HEK293 (cell line): Measurements from ENCODE around the gene MTCP1.
A peak's percentile ranks its signal among the peaks of the same experiment; 100 is the strongest.

Experiments
- CTCF ChIA-PET: fragments of 350-600 bp; formaldehyde crosslinking; extraction: SDS; loops from one replicate; lab custom pipeline; 2021; ENCODE audit warnings: antibody characterized with exemption; lab: Yijun Ruan, JAX
- POLR2A ChIA-PET: fragments of 300-600 bp; formaldehyde crosslinking; extraction: SDS; loops from one replicate; lab custom pipeline; 2020; ENCODE audit warnings: antibody characterized with exemption, inconsistent platforms; lab: Yijun Ruan, JAX
- H3K27ac ChIP-seq: fragments of 200-500 bp; sonication (Bioruptor generic); 2 replicates; pipeline ENCODE4 v1.5.1; 2014; ENCODE audit warnings: low read depth, low read length, control low read depth, inconsistent platforms; ENCODE audit errors: extremely low read depth
- H3K36me3 ChIP-seq, 2 experiments: fragments of 200-500 bp in 1 of 2; sonication (Bioruptor generic) in 1 of 2; 1 replicate in 1 of 2; 2 replicates in 1 of 2; pipeline ENCODE4 v1.5.1; 2014 to 2017; ENCODE audit warnings: inconsistent platforms in 2 of 2, low read length in 2 of 2; ENCODE audit not compliant: control insufficient read depth in 2 of 2, insufficient read depth in 1 of 2
- H3K4me1 ChIP-seq: fragments of 200-500 bp; sonication (Bioruptor generic); 2 replicates; pipeline ENCODE4 v1.5.1; 2014; ENCODE audit warnings: mild to moderate bottlenecking, low read length, inconsistent platforms; ENCODE audit not compliant: control insufficient read depth, insufficient read depth
- H3K4me3 ChIP-seq: 2 replicates; pipeline ENCODE4 v1.5.1; 2011; ENCODE audit warnings: low read depth, mild to moderate bottlenecking, control low read depth, low read length, moderate library complexity
- H3K9me3 ChIP-seq: fragments of 200-500 bp; sonication (Bioruptor generic); 2 replicates; pipeline ENCODE4 v1.5.1; 2014; ENCODE audit warnings: low read depth, low read length, inconsistent platforms; ENCODE audit not compliant: control insufficient read depth, insufficient read depth
- HOXC10 ChIP-seq: sonication (generic); formaldehyde crosslinking; IDR thresholded peaks from 2 replicates; pipeline ENCODE4 v1.8.1; 2023; ENCODE audit warnings: mild to moderate bottlenecking, missing genetic modification reagents
- PRDM10 ChIP-seq: fragments of 450-650 bp; formaldehyde crosslinking; IDR thresholded peaks from 2 replicates; pipeline ENCODE4 v1.5.1; 2016; ENCODE audit warnings: missing biosample characterization, missing genetic modification characterization
- SP7 ChIP-seq: fragments of 450-650 bp; formaldehyde crosslinking; IDR thresholded peaks from 2 replicates; pipeline ENCODE4 v1.5.1; 2016; ENCODE audit warnings: missing biosample characterization, missing genetic modification characterization
- ZBTB20 ChIP-seq: fragments of 450-650 bp; formaldehyde crosslinking; IDR thresholded peaks from 2 replicates; pipeline ENCODE4 v1.5.1; 2016; ENCODE audit warnings: missing biosample characterization, missing genetic modification characterization
- ZBTB7A ChIP-seq: fragments of 450-650 bp; formaldehyde crosslinking; IDR thresholded peaks from 2 replicates; pipeline ENCODE4 v1.5.1; 2016; ENCODE audit warnings: low read depth, missing biosample characterization, missing genetic modification characterization
- ZBTB8A ChIP-seq: fragments of 450-650 bp; formaldehyde crosslinking; IDR thresholded peaks from 2 replicates; pipeline ENCODE4 v1.5.1; 2016; ENCODE audit warnings: missing biosample characterization, missing genetic modification characterization
- ZEB2 ChIP-seq: fragments of 450-650 bp; formaldehyde crosslinking; IDR thresholded peaks from 2 replicates; pipeline ENCODE4 v1.5.1; 2016; ENCODE audit warnings: missing biosample characterization, missing genetic modification characterization
- ZFP69B ChIP-seq: fragments of 450-650 bp; formaldehyde crosslinking; IDR thresholded peaks from 2 replicates; pipeline ENCODE4 v1.5.1; 2016; ENCODE audit warnings: missing biosample characterization, missing genetic modification characterization
- ZIC2 ChIP-seq: fragments of 450-650 bp; formaldehyde crosslinking; IDR thresholded peaks from 2 replicates; pipeline ENCODE4 v1.5.1; 2016; ENCODE audit warnings: missing biosample characterization, missing genetic modification characterization
- ZNF132 ChIP-seq: fragments of 450-650 bp; formaldehyde crosslinking; IDR thresholded peaks from 2 replicates; pipeline ENCODE4 v1.5.1; 2017; ENCODE audit warnings: missing biosample characterization, missing genetic modification characterization, borderline replicate concordance
- ZNF146 ChIP-seq: fragments of 450-650 bp; formaldehyde crosslinking; IDR thresholded peaks from 2 replicates; pipeline ENCODE4 v1.5.1; 2016; ENCODE audit warnings: missing biosample characterization, missing genetic modification characterization
- ZNF16 ChIP-seq: fragments of 450-650 bp; formaldehyde crosslinking; IDR thresholded peaks from 2 replicates; pipeline ENCODE4 v1.5.1; 2016; ENCODE audit warnings: low read depth, missing biosample characterization, missing genetic modification characterization
- ZNF18 ChIP-seq: fragments of 450-650 bp; formaldehyde crosslinking; IDR thresholded peaks from 2 replicates; pipeline ENCODE4 v1.5.1; 2016; ENCODE audit warnings: missing biosample characterization, missing genetic modification characterization
- ZNF184 ChIP-seq: fragments of 450-650 bp; IDR thresholded peaks from 2 replicates; pipeline ENCODE4 v1.5.1; 2018; ENCODE audit warnings: missing biosample characterization, mild to moderate bottlenecking, missing genetic modification characterization
- ZNF2 ChIP-seq: fragments of 450-650 bp; formaldehyde crosslinking; IDR thresholded peaks from 2 replicates; pipeline ENCODE4 v1.5.1; 2016; ENCODE audit warnings: missing biosample characterization, missing genetic modification characterization
- ZNF335 ChIP-seq: fragments of 450-650 bp; formaldehyde crosslinking; conservative IDR thresholded peaks from 2 replicates; pipeline ENCODE4 v1.5.1; 2016; ENCODE audit warnings: missing biosample characterization, missing genetic modification characterization
- ZNF473 ChIP-seq: fragments of 450-650 bp; formaldehyde crosslinking; IDR thresholded peaks from 2 replicates; pipeline ENCODE4 v1.5.1; 2017; ENCODE audit warnings: missing biosample characterization, missing genetic modification characterization
- ZNF558 ChIP-seq: fragments of 450-650 bp; formaldehyde crosslinking; IDR thresholded peaks from 2 replicates; pipeline ENCODE4 v1.5.1; 2016; ENCODE audit warnings: missing biosample characterization, missing genetic modification characterization
- ZNF654 ChIP-seq: fragments of 450-650 bp; formaldehyde crosslinking; IDR thresholded peaks from 2 replicates; pipeline ENCODE4 v1.5.1; 2016; ENCODE audit warnings: low read depth, missing biosample characterization, missing genetic modification characterization
- ZNF692 ChIP-seq: fragments of 450-650 bp; formaldehyde crosslinking; IDR thresholded peaks from 2 replicates; pipeline ENCODE4 v1.5.1; 2016; ENCODE audit warnings: missing biosample characterization, missing genetic modification characterization
- ZNF785 ChIP-seq: fragments of 450-650 bp; formaldehyde crosslinking; IDR thresholded peaks from 2 replicates; pipeline ENCODE4 v1.5.1; 2016; ENCODE audit warnings: missing biosample characterization, missing genetic modification characterization

The MTCP1 gene

GRCh38 chrX:155086202-155086840 lies 15.4 kb upstream of the MTCP1 start (continued):
- TF ChIP-seq ZNF654 (tag by site-specific recombination) = peak; percentile 57
- TF ChIP-seq ZNF785 (tag by site-specific recombination) = no peak
- TF ChIP-seq ZNF132 (tag by site-specific recombination) = no peak
- peak; percentile 65; the same call in 1 of the 2 replicates for TF ChIP-seq ZNF2
- no peak for TF ChIP-seq ZNF184
- TF ChIP-seq HOXC10 (CRISPR knock-in tag) = no peak
- TF ChIP-seq, all 188 proteins: peak for 3

GRCh38 chrX:155071694-155072280 lies 851 bp upstream of the MTCP1 start:
- Histone ChIP-seq H3K9me3 (no peaks in the 10 kb centered on the region), H3K36me3 (peaks cover 4 to 32% of the 10 kb centered on the region in 2 experiments; a peak in 2 of 3 replicates), H3K27ac (peak overlapping the region; percentile 81), H3K4me3 (peak overlapping the region; percentile 72), H3K4me1 (no peaks in the 10 kb centered on the region)
- ChIA-PET POLR2A (interaction anchor here (1.8 kb wide), 1 partner anchor 45 kb away, joined by 4 read pairs; the partner anchor contains the start of gene FUNDC2), CTCF (interaction anchor here (0.6 to 1.8 kb wide), 3 partner anchors 14 to 154 kb away, joined by 3 to 5 read pairs (median 5); no protein-coding TSS in a partner anchor)
- peak; percentile 3; the same call in 1 of the 2 replicates for TF ChIP-seq SP7
- TF ChIP-seq ZNF146 (tag by site-specific recombination) = peak; percentile 2; the same call in 1 of the 2 replicates
- peak; percentile 7 for TF ChIP-seq ZBTB8A (tag by site-specific recombination)
- 0 out of 2 replicates have a peak, but pooled peaks have one; percentile 1 for TF ChIP-seq PRDM10 (tag by site-specific recombination)
- no peak for TF ChIP-seq ZNF473 (tag by site-specific recombination)
- 0 out of 2 replicates have a peak, but pooled peaks have one; percentile 31 for TF ChIP-seq ZIC2 (tag by site-specific recombination)
- no peak for TF ChIP-seq ZNF18 (tag by site-specific recombination)
- TF ChIP-seq ZNF2 = 0 out of 2 replicates have a peak, but pooled peaks have one; percentile 7
- TF ChIP-seq ZNF335 (tag by site-specific recombination) = peak; percentile 38
- TF ChIP-seq ZFP69B (tag by site-specific recombination) = peak; percentile 2; the same call in 1 of the 2 replicates
- TF ChIP-seq ZEB2 (tag by site-specific recombination) = 0 out of 2 replicates have a peak, but pooled peaks have one; percentile 11
- peak; percentile 32; the same call in 1 of the 2 replicates for TF ChIP-seq ZBTB20 (tag by site-specific recombination)
- no peak for TF ChIP-seq ZNF16 (tag by site-specific recombination)
- 0 out of 2 replicates have a peak, but pooled peaks have one; percentile 8 for TF ChIP-seq ZNF558 (tag by site-specific recombination)
- TF ChIP-seq ZBTB7A (tag by site-specific recombination) = no peak
- 0 out of 2 replicates have a peak, but pooled peaks have one; percentile 6 for TF ChIP-seq ZNF692 (tag by site-specific recombination)
